Activated CD4-positive, alpha-beta T cell treated with anti-CD3 and anti-CD28 coated beads, Interleukin-2, amount 50 U/mL, for 16 hours (primary cell): ENCODE measurements around the gene BARHL2.

ENCODE experiments used
- DNase-seq: peaks from one replicate; pipeline ENCODE4 v3.0.0-alpha.2; 2020

Gene BARHL2

GRCh38 chr1:90708826-90709225 is 8.3 kb downstream of the BARHL2 start:
- DNase-seq = no peak

- no peak for DNase-seq
Observed at GRCh38 chr1:90708236-90708786, 8.8 kb downstream of the BARHL2 start.

- no peak for DNase-seq
Observed at GRCh38 chr1:90707363-90707710, 9.8 kb downstream of the BARHL2 start.

GRCh38 chr1:90706437-90707362 is 10.4 kb downstream of the BARHL2 start:
- no peak for DNase-seq

- DNase-seq = no peak
Observed at GRCh38 chr1:90705956-90706355, 11.1 kb downstream of the BARHL2 start.

GRCh38 chr1:90704817-90705216 is 12.3 kb downstream of the BARHL2 start:
- DNase-seq = no peak

GRCh38 chr1:90694846-90695245 is 22.3 kb downstream of the BARHL2 start:
- DNase-seq = no peak

- no peak for DNase-seq
Observed at GRCh38 chr1:90687747-90688146, 29.4 kb downstream of the BARHL2 start.

- DNase-seq = no peak
Observed at GRCh38 chr1:90675161-90675847, 41.8 kb downstream of the BARHL2 start.

- no peak for DNase-seq
Observed at GRCh38 chr1:90671741-90672140, 45.4 kb downstream of the BARHL2 start.

- no peak for DNase-seq
Observed at GRCh38 chr1:90671251-90671650, 45.9 kb downstream of the BARHL2 start.
